NB4 (cell line): ENCODE data around the gene SCIMP.
A peak's percentile ranks its signal among the peaks of the same experiment; 100 is the strongest.
"Not testable (repeated sequence)": the region's sequence is repeated elsewhere in the genome, so short reads cannot be mapped to it uniquely, and the experiment has no call there.

Experiments
- DNase-seq: peaks from one replicate; pipeline ENCODE4 v3.0.0; 2010; ENCODE audit warnings: low read depth
- H3K4me3 ChIP-seq: one replicate; pipeline ENCODE4 v1.5.1; 2011; ENCODE audit warnings: mild to moderate bottlenecking, low read depth, low read length, moderate library complexity
- CTCF ChIP-seq: IDR thresholded peaks from one replicate; pipeline ENCODE4 v1.5.1; 2012; ENCODE audit warnings: low read depth, low read length
- MYC ChIP-seq: IDR thresholded peaks from 2 replicates; pipeline ENCODE4 v1.6.1; 2011; ENCODE audit warnings: low read depth, low read length
- POLR2A ChIP-seq: IDR thresholded peaks from 2 replicates; pipeline ENCODE4 v1.6.1; 2011; ENCODE audit warnings: mild to moderate bottlenecking; ENCODE audit not compliant: insufficient read length; ENCODE audit errors: extremely low read depth
- TF ChIP-seq, protein P1 (sequence below): IDR thresholded peaks from 2 replicates; pipeline ENCODE4 v1.6.1; 2011; ENCODE audit warnings: low read depth, low read length

Gene SCIMP

GRCh38 chr17:5225668-5226457 lies 8.8 kb downstream of the SCIMP start:
- no peak overlapping the region for H3K4me3 ChIP-seq
- DNase-seq = peak; percentile 12

DNA sequence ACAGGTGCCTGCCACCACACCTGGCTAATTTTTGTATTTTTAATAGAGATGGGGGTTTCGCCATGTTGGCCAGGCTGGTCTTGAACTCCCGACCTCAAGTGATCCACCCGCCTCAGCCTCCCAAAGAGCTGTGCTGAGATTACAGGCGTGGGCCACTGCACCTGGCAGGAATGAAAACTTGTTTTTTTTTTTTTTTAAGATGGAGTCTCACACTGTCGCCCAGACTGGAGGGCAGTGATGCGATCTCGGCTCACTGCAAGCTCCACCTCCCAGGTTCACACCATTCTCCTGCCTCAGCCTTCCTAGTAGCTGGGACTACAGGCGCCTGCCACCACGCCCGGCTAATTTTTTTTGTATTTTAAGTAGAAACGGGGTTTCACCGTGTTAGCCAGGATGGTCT lies 12.7 kb downstream of the SCIMP start:
- not testable (repeated sequence) for DNase-seq, H3K4me3 ChIP-seq

More at GRCh38 chr17:5225668-5226457, 8.8 kb downstream of the SCIMP start:
- TF ChIP-seq, protein P1, sequence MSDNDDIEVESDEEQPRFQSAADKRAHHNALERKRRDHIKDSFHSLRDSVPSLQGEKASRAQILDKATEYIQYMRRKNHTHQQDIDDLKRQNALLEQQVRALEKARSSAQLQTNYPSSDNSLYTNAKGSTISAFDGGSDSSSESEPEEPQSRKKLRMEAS = no peak
- TF ChIP-seq CTCF = no peak
- no peak for TF ChIP-seq POLR2A
- no peak for TF ChIP-seq MYC

DNA sequence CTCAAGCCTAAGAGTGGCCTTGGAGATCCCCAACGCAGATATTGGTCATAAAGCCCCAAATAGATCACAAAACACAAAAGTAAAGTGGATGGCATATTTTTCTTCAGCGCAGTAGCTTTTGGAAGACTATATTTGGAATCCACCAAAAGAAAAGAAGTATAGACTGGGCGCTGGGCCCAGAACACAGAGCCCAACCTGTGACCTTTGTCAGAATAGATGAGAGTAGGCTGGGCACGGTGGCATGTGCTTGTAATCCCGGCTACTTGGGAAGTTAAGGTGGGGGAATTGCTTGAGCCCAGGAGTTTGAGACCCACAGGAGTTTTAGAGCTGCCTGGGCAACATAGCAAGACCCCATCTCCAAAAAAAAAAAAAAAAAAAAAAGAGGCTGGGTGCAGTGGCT lies 14.6 kb downstream of the SCIMP start:
- no peak overlapping the region for H3K4me3 ChIP-seq
- TF ChIP-seq MYC (no peak), POLR2A (no peak), CTCF (no peak)
- TF ChIP-seq, protein P1 = no peak
- no peak for DNase-seq

DNA sequence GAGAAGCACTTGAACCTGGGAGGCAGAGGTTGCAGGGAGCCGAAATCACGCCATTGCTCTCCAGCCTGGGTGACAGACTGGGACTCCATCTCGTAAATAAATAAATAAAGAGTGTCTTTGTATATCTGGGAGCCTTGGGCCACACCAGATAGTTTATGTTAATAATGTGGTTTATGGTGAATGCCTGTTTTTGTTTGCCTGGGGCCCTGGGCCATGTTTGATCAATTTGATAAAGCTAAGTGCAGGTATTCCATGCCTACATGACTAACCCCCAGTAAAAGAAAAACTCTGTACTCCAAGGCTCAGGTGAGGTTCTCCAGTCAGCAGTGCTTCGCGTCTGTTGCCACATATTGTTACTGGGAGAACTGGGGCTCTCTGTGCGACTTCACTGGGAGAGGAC lies 15.1 kb downstream of the SCIMP start:
- DNase-seq = no peak
- no peak overlapping the region for H3K4me3 ChIP-seq
- TF ChIP-seq CTCF (no peak), MYC (no peak), POLR2A (no peak)
- TF ChIP-seq, protein P1 = no peak

- not testable (repeated sequence) for DNase-seq
These were observed 17.1 kb downstream of the SCIMP start for GRCh38 chr17:5217562-5217961.

DNA sequence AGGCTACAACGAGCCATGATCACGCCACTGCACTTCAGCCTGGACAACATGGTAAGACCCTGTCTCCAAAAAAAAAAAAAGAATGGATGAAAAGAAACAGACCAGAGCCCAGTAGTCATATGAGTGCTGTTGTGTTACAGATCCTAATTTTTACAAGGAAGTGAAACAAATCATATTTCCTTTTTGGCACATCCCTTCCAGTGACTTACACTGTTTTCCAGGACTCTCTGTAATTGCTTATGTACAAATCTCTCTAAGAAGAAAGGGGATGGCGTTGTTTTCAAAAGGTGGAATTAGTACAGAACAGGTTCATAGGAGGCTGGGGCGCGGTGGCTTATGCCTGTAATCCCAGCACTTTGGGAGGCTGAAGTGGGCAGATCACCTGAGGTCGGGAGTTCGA lies 23.2 kb downstream of the SCIMP start:
- no peak overlapping the region for H3K4me3 ChIP-seq
- DNase-seq = no peak

More at GRCh38 chr17:5217562-5217961, 17.1 kb downstream of the SCIMP start:
- not testable (repeated sequence) for H3K4me3 ChIP-seq

More for the DNA sequence above, 23.2 kb downstream of the SCIMP start:
- TF ChIP-seq, protein P1 = no peak
- TF ChIP-seq POLR2A (no peak), MYC (no peak), CTCF (no peak)
